Lower leg skin (tissue), 4 donors: ENCODE data around the gene NOC2L. TPM values are rescaled to one million over a fixed set of nuclear protein-coding genes. Genes with fewer than 3 reads are reported as not detected.

Experiments used
- DNase-seq, 2 donors: peaks; one replicate each; pipeline ENCODE4 v3.0.0-alpha.2; 2019; ENCODE audit warnings: low spot score in 2 of 2
- H3K4me3 ChIP-seq: fragments of 200-600 bp; sonication (generic); 2 replicates; pipeline ENCODE4 v1.5.1; 2017; ENCODE audit warnings: mild to moderate bottlenecking, low read depth; ENCODE audit not compliant: poor library complexity, severe bottlenecking
- CTCF ChIP-seq, 3 donors: fragments of 450-650 bp; IDR thresholded peaks; one replicate each; pipeline ENCODE4 v1.5.1; 2016; ENCODE audit warnings: antibody characterized with exemption in 3 of 3, mild to moderate bottlenecking in 3 of 3, moderate library complexity in 2 of 3
- POLR2A ChIP-seq, 2 donors: fragments of 450-650 bp; IDR thresholded peaks; one replicate each; pipeline ENCODE4 v1.6.1; 2016 to 2017; ENCODE audit warnings: antibody characterized with exemption in 2 of 2, mild to moderate bottlenecking in 1 of 2, moderate library complexity in 1 of 2
- WGBS, 2 donors: methylation state at CpG; one replicate each; pipeline ENCODE4 v1.1.5; 2018; 5-methylcytosine and 5-hydroxymethylcytosine counted together
- intact Hi-C: fragments of 100-400 bp; cut with DNase I; formaldehyde crosslinking; loops from one replicate; pipeline ENCODE4 v1.15.0; 2023; ENCODE audit warnings: low total_unique reads
- total RNA-seq, 4 donors: library from RNA; depleted of rRNA; stranded (reverse); fragments of >200 nt; gene quantifications; one replicate each; pipeline ENCODE4 v1.1.0, GENCODE V29; 2016

NOC2L gene
- total RNA-seq, 4 donors from 2014 or later = 44.7 to 67.8 (median 59.6) TPM

DNA sequence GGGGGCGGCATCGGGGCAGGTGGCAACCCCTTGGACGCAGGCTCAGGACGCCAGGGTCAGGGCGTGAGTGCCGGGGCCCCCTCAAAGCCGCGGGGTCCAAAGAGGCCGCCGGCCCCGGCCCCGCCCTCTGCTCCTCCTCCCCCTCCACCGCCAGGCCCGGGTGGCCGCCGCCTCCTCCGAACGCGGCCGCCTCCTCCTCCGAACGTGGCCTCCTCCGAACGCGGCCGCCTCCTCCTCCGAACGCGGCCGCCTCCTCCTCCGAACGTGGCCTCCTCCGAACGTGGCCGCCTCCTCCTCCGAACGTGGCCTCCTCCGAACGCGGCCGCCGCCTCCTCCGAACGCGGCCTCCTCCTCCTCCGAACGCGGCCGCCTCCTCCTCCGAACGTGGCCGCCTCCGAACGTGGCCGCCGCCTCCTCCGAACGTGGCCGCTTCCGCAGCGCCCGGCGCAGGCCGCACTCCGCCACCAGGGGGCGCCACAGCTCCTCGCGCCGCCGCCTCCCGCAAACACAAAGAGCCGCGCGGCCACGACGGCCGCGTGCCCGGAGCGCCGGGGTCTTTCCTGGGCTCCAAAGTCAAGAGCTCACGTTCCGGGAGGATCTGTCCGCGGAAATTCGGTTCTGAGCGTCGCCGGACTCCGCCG, 54.6 kb downstream of the NOC2L start:
- H3K4me3 ChIP-seq = peak overlapping the region; percentile 13
- no peak for TF ChIP-seq POLR2A (IDR thresholded peaks at IDR 0.05)
- TF ChIP-seq CTCF (IDR thresholded peaks at IDR 0.05) = peak in 1 of 3 donors; percentile 36
- peak; percentile 69 to 96 for DNase-seq
- WGBS, 2 donors = 25 to 27% methylated on average over 4 to 76 of the region's 91 CpGs
- intact Hi-C loops = no loop called here

DNA sequence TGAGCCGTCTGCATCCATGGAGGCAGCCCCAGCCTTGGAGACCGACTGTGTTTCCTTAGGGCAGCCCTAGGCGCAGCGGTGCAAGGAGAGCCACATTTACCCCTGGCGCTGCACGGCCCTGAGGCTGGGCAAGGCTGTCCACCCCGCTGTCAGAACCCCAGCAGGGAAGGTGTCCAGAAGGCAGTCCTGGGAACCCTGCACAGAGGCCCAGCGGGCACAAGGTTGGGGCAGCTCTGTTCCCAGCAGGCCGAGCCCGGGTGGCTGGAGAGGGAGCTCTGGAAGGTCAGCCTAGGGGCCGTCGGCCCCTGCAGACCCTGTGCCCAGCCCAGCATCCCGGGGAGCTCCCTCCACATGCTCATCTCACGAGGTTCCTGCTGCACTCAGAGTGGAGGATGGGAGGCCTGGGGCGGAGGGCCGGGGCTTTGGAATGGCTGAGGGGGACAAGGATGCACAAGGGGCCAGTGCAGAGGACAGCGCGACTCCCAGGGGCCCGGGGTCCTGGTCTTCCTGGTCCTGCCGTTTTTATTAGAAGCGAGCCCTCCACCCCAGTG, 55.3 kb downstream of the NOC2L start:
- DNase-seq = peak in 1 of 2 donors; percentile 85
- intact Hi-C loops = no loop called here
- 90 to 96% methylated on average over 8 to 19 of the region's 21 CpGs for WGBS, 2 donors
- TF ChIP-seq CTCF (IDR thresholded peaks at IDR 0.05) (no peak), POLR2A (IDR thresholded peaks at IDR 0.05) (no peak)
- H3K4me3 ChIP-seq = no peak overlapping the region

DNA sequence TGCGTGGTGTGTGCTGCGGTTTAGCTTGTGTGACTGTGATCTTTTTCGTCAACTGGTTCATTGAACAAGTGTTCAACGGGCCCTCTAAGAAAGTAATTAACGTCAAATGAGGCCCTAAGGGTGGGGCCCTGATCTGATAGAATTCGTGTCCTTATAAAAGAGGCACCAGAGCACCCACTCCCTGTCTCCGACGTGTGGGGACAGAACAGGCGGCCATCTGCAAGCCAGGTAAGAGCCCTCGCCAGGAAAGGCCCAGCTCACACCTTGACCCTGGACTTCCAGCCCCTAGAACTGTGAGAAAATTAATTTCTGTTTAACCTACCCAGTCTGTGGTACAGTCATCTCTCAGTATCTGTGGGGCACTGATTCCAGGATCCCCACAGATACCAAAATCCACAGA, 55.8 kb downstream of the NOC2L start:
- intact Hi-C loops = no loop called here

GRCh38 chr1:902802-903201, 56.3 kb downstream of the NOC2L start:
- WGBS, 2 donors = 90 to 93% methylated on average over 21 of the region's 21 CpGs
- no peak overlapping the region for H3K4me3 ChIP-seq
- intact Hi-C loops = no loop called here
- peak in 1 of 2 donors; percentile 76 for DNase-seq
- no peak for TF ChIP-seq CTCF (IDR thresholded peaks at IDR 0.05)
- TF ChIP-seq POLR2A (IDR thresholded peaks at IDR 0.05) = no peak

More for the DNA sequence above, 55.8 kb downstream of the NOC2L start:
- peak in 1 of 2 donors; percentile 75 for DNase-seq
- H3K4me3 ChIP-seq = no peak overlapping the region
- no peak for TF ChIP-seq POLR2A (IDR thresholded peaks at IDR 0.05)
- TF ChIP-seq CTCF (IDR thresholded peaks at IDR 0.05) = no peak
- 89 to 90% methylated on average over 10 of the region's 10 CpGs for WGBS, 2 donors

DNA sequence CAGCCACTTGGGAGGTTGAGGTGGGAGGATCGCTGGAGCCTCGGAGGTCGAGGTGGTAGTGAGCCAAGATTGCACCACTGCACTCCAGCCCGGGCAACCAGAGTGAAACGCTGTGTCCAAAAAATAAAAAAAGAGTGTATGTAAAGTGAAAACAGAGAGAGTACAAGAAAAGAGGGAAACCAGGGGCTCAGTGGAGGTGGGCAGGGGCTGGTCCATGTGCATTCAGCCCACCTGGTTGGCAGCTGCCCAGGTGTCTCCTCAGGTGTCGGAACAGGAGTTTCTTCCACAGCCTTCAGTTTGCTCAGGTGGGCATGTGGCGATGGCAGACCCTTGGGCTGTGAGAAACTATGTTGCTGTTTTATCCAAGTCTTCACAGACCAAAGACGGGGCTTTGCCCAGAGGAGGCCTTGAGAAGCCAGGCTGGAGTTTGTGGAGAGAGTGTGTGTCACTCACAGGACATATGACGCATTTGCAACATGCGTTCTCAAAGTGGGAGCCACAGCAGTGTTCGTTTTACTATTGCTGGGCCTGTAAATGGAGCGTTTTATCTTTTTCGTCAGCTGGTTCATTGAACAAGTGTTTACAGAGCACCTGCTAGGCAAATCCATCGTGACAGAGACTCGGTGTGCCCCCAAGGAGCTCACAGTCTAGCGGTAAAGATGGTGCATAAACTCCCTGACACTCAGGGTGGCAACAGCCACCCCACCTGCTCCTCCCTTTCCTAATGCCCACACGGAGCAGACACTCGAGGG, 57.8 kb downstream of the NOC2L start:
- 77 to 78% methylated on average over 18 of the region's 18 CpGs for WGBS, 2 donors
- DNase-seq = peak in 1 of 2 donors; percentile 57
- TF ChIP-seq POLR2A (IDR thresholded peaks at IDR 0.05) (no peak), CTCF (IDR thresholded peaks at IDR 0.05) (no peak)
- H3K4me3 ChIP-seq = no peak overlapping the region
- intact Hi-C loops = no loop called here
